GM12878 (cell line): ENCODE measurements around the gene SARDH. TPM values are rescaled to one million over a fixed set of nuclear protein-coding genes. Genes with fewer than 3 reads are reported as not detected.

Source experiments
- CBX5 ChIP-seq: sonication (generic); IDR thresholded peaks from 2 replicates; pipeline ENCODE4 v1.6.1; 2016; ENCODE audit warnings: low read depth, moderate library complexity, mild to moderate bottlenecking, inconsistent platforms
- CHD4 ChIP-seq: fragments of 200-600 bp; sonication (generic); IDR thresholded peaks from 2 replicates; pipeline ENCODE4 v1.6.1; 2016; ENCODE audit warnings: mild to moderate bottlenecking
- JUNB ChIP-seq: IDR thresholded peaks from 2 replicates; pipeline ENCODE4 v1.6.1; 2016; ENCODE audit warnings: antibody characterized with exemption, mild to moderate bottlenecking
- NBN ChIP-seq: fragments of 450-650 bp; IDR thresholded peaks from 2 replicates; pipeline ENCODE4 v1.6.1; 2016
- PAX8 ChIP-seq: fragments of 450-650 bp; IDR thresholded peaks from 2 replicates; pipeline ENCODE4 v1.6.1; 2017; ENCODE audit warnings: mild to moderate bottlenecking, moderate library complexity
- TAF1 ChIP-seq: IDR thresholded peaks from 2 replicates; pipeline ENCODE4 v1.6.1; 2011; ENCODE audit warnings: mild to moderate bottlenecking, low read depth, low read length, borderline replicate concordance
- TCF7 ChIP-seq: IDR thresholded peaks from 2 replicates; pipeline ENCODE4 v1.6.1; 2014; ENCODE audit warnings: antibody characterized with exemption, borderline replicate concordance
- polyA plus RNA-seq, 11 experiments: library from polyadenylated mRNA; depleted of rRNA in 4 of 11; unstranded in 6 of 11; stranded (reverse) in 5 of 11; fragments of >200 nt; fragmentation: Nextera tagmentation in 4 of 11; fragmentation: Illumina TruSeq in 1 of 11; extraction: Ambion mirVana in 4 of 11; extraction: Trizol in 1 of 11; gene quantifications; 1 replicate in 1 of 11; 2 replicates in 10 of 11; pipeline versions ENCODE4 v1.2.1 to v1.2.3, GENCODE V29; 2011 to 2016; ENCODE audit warnings: inconsistent platforms in 2 of 11, missing spikeins in 2 of 11, low read depth in 1 of 11
- total RNA-seq, 4 experiments: library from RNA; depleted of rRNA in 3 of 4; stranded (reverse); fragments of >200 nt in 3 of 4; fragmentation: Illumina TruSeq in 1 of 4; extraction: Trizol in 1 of 4; gene quantifications; 2 replicates each; pipeline versions ENCODE4 v1.2.1 to v1.2.3, GENCODE V29; 2013 to 2021
- TF ChIP-seq, protein P1 (sequence below): fragments of 450-650 bp; IDR thresholded peaks from 2 replicates; pipeline ENCODE4 v1.6.1; 2017; ENCODE audit warnings: mild to moderate bottlenecking, moderate library complexity
- TF ChIP-seq, protein P2 (sequence below): IDR thresholded peaks from 2 replicates; pipeline ENCODE4 v1.6.1; 2012; ENCODE audit warnings: low read depth, low read length, improper control_type of control experiment
- TF ChIP-seq, protein P3 (sequence below): fragments of 450-650 bp; IDR thresholded peaks from 2 replicates; pipeline ENCODE4 v1.6.1; 2016; ENCODE audit warnings: mild to moderate bottlenecking

The SARDH gene
- total and polyA plus RNA-seq, 10 of the 15 experiments (the other 5 are each of a cell fraction or from before 2014, with no cell fraction given) = 0.03 to 0.15 (median 0.10) TPM; not detected in 6

DNA sequence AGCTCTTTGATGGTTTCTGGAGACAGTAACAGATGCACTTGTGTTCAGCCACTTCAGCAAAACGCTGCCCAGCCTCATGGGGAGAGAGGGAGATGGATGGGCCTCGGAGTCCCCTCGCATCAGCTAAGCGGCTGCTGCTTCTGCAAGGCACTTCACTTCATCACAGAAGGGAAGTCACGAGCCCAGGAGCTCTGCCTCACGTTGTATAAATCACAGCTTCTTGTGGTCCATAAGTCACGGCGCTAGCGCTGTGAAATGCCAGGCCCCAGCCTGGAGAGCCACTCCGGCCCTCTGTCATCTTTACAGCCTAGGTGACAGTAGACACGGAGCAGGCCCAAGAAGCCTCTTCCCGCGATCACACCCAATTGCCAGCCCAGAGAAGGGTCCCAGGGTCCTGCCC, 78.6 kb downstream of the SARDH start (continued):
- TF ChIP-seq, protein P1, sequence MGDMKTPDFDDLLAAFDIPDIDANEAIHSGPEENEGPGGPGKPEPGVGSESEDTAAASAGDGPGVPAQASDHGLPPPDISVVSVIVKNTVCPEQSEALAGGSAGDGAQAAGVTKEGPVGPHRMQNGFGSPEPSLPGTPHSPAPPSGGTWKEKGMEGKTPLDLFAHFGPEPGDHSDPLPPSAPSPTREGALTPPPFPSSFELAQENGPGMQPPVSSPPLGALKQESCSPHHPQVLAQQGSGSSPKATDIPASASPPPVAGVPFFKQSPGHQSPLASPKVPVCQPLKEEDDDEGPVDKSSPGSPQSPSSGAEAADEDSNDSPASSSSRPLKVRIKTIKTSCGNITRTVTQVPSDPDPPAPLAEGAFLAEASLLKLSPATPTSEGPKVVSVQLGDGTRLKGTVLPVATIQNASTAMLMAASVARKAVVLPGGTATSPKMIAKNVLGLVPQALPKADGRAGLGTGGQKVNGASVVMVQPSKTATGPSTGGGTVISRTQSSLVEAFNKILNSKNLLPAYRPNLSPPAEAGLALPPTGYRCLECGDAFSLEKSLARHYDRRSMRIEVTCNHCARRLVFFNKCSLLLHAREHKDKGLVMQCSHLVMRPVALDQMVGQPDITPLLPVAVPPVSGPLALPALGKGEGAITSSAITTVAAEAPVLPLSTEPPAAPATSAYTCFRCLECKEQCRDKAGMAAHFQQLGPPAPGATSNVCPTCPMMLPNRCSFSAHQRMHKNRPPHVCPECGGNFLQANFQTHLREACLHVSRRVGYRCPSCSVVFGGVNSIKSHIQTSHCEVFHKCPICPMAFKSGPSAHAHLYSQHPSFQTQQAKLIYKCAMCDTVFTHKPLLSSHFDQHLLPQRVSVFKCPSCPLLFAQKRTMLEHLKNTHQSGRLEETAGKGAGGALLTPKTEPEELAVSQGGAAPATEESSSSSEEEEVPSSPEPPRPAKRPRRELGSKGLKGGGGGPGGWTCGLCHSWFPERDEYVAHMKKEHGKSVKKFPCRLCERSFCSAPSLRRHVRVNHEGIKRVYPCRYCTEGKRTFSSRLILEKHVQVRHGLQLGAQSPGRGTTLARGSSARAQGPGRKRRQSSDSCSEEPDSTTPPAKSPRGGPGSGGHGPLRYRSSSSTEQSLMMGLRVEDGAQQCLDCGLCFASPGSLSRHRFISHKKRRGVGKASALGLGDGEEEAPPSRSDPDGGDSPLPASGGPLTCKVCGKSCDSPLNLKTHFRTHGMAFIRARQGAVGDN = no peak
- TF ChIP-seq, protein P2, sequence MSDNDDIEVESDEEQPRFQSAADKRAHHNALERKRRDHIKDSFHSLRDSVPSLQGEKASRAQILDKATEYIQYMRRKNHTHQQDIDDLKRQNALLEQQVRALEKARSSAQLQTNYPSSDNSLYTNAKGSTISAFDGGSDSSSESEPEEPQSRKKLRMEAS = no peak
- no peak for TF ChIP-seq PAX8
- TF ChIP-seq JUNB = no peak
- no peak for TF ChIP-seq NBN
- TF ChIP-seq, protein P3, sequence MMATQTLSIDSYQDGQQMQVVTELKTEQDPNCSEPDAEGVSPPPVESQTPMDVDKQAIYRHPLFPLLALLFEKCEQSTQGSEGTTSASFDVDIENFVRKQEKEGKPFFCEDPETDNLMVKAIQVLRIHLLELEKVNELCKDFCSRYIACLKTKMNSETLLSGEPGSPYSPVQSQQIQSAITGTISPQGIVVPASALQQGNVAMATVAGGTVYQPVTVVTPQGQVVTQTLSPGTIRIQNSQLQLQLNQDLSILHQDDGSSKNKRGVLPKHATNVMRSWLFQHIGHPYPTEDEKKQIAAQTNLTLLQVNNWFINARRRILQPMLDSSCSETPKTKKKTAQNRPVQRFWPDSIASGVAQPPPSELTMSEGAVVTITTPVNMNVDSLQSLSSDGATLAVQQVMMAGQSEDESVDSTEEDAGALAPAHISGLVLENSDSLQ = no peak
- TF ChIP-seq TAF1 = no peak
- no peak for TF ChIP-seq CHD4
- TF ChIP-seq CBX5 = no peak
- no peak for TF ChIP-seq TCF7
